SK-N-SH (cell line): Measurements from ENCODE around the gene EEF1G. TPM values are rescaled to one million over a fixed set of nuclear protein-coding genes. Genes with fewer than 3 reads are reported as not detected.

ENCODE experiments used
- CTCF ChIA-PET: fragments of 300-600, 350-600 bp; formaldehyde crosslinking; extraction: SDS; loops from one replicate; lab custom pipeline; 2021; lab: Yijun Ruan, JAX
- POLR2A ChIA-PET: fragments of 350-600 bp; sonication (Branson Sonifier 250); formaldehyde crosslinking; extraction: SDS; loops from one replicate; lab custom pipeline; 2020; ENCODE audit warnings: antibody characterized with exemption, inconsistent platforms; lab: Yijun Ruan, JAX
- DNase-seq: peaks from one replicate; pipeline ENCODE4 v3.0.0; 2012
- H2AFZ ChIP-seq: fragments of 200-600 bp; sonication (generic); 2 replicates; pipeline ENCODE4 v1.8.1; 2016; ENCODE audit warnings: antibody characterized with exemption, mild to moderate bottlenecking, low read depth
- H3F3A ChIP-seq: fragments of 200-600 bp; sonication (generic); replicated peaks from 2 replicates; pipeline ENCODE3; 2016; ENCODE audit warnings: antibody characterized with exemption, mild to moderate bottlenecking; ENCODE audit not compliant: insufficient read depth
- H3K27ac ChIP-seq, 2 experiments: fragments of 200-500 bp in 1 of 2; fragments of 200-600 bp in 1 of 2; sonication (Bioruptor generic) in 1 of 2; sonication (generic), shearing (Covaris generic) in 1 of 2; 2 replicates each; pipeline versions ENCODE4 v1.5.1 to v1.6.1; 2014 to 2016; ENCODE audit warnings: low read depth in 2 of 2, inconsistent platforms in 1 of 2, low read length in 1 of 2, mild to moderate bottlenecking in 1 of 2, mixed read lengths in 1 of 2
- H3K27me3 ChIP-seq: fragments of 200-600 bp; sonication (generic), shearing (Covaris generic); 2 replicates; pipeline ENCODE4 v1.6.1; 2016; ENCODE audit warnings: mixed run types; ENCODE audit not compliant: insufficient read depth
- H3K36me3 ChIP-seq, 2 experiments: fragments of 200-500 bp in 1 of 2; fragments of 200-600 bp in 1 of 2; sonication (Bioruptor generic) in 1 of 2; sonication (generic) in 1 of 2; replicated peaks in 1 of 2; 2 replicates each; pipeline versions ENCODE3 to v1.5.1; 2014 to 2016; ENCODE audit warnings: low read length in 1 of 2, mild to moderate bottlenecking in 1 of 2; ENCODE audit not compliant: insufficient read depth in 2 of 2, control insufficient read depth in 1 of 2
- H3K4me1 ChIP-seq, 2 experiments: fragments of 200-500 bp in 1 of 2; fragments of 200-600 bp in 1 of 2; sonication (Bioruptor generic) in 1 of 2; sonication (generic), shearing (Covaris generic) in 1 of 2; 2 replicates each; pipeline versions ENCODE4 v1.5.1 to v1.6.1; 2014 to 2016; ENCODE audit warnings: low read depth in 1 of 2, low read length in 1 of 2, mixed run types in 1 of 2; ENCODE audit not compliant: insufficient read depth in 2 of 2, control insufficient read depth in 1 of 2
- H3K4me2 ChIP-seq: fragments of 200-600 bp; sonication (generic), shearing (Covaris generic); 2 replicates; pipeline ENCODE4 v1.6.1; 2017; ENCODE audit warnings: mixed run types
- H3K4me3 ChIP-seq, 2 experiments: fragments of 200-500 bp in 1 of 2; fragments of 200-600 bp in 1 of 2; sonication (Bioruptor generic) in 1 of 2; sonication (generic), shearing (Covaris generic) in 1 of 2; 2 replicates each; pipeline versions ENCODE4 v1.5.1 to v1.8.1; 2014 to 2016; ENCODE audit warnings: low read depth in 2 of 2, inconsistent platforms in 1 of 2, low read length in 1 of 2, mild to moderate bottlenecking in 1 of 2, mixed read lengths in 1 of 2, moderate library complexity in 1 of 2
- H3K79me2 ChIP-seq: fragments of 200-600 bp; sonication (generic); 2 replicates; pipeline ENCODE4 v1.8.1; 2017; ENCODE audit warnings: mild to moderate bottlenecking; ENCODE audit not compliant: insufficient read depth
- H3K9ac ChIP-seq: fragments of 200-600 bp; sonication (generic); 2 replicates; pipeline ENCODE4 v1.6.1; 2017; ENCODE audit warnings: mixed run types
- H3K9me2 ChIP-seq: fragments of 200-600 bp; sonication (generic); 2 replicates; pipeline ENCODE4 v1.6.1; 2017; ENCODE audit warnings: mixed run types
- H3K9me3 ChIP-seq: fragments of 200-600 bp; sonication (generic); 2 replicates; pipeline ENCODE4 v1.6.1; 2017; ENCODE audit warnings: mixed run types, mild to moderate bottlenecking, moderate library complexity
- H4K20me1 ChIP-seq: fragments of 200-600 bp; sonication (generic); 2 replicates; pipeline ENCODE4 v1.6.1; 2017; ENCODE audit warnings: mild to moderate bottlenecking, mixed run types; ENCODE audit not compliant: insufficient read depth
- EP300 ChIP-seq, 2 experiments: IDR thresholded peaks; 2 replicates each; pipeline versions ENCODE4 v1.4.0 to v1.6.1; 2012; ENCODE audit warnings: borderline replicate concordance in 1 of 2, low read depth in 1 of 2, low read length in 1 of 2
- EZH2phosphoT487 ChIP-seq: fragments of 200-600 bp; sonication (generic); IDR thresholded peaks from 2 replicates; pipeline ENCODE4 v1.6.1; 2017; ENCODE audit warnings: low read depth, mixed run types, mild to moderate bottlenecking, antibody characterized with exemption, moderate library complexity, borderline replicate concordance
- FOXM1 ChIP-seq: IDR thresholded peaks from 2 replicates; pipeline ENCODE4 v1.4.0; 2012; ENCODE audit warnings: low read depth, mild to moderate bottlenecking
- GATA2 ChIP-seq: sonication (generic); formaldehyde crosslinking; IDR thresholded peaks from 2 replicates; pipeline ENCODE4 v1.5.0; 2020; ENCODE audit warnings: mild to moderate bottlenecking, missing genetic modification reagents
- IRF3 ChIP-seq: fragments of 150-350 bp; IDR thresholded peaks from 2 replicates; pipeline ENCODE4 v1.6.1; 2016; ENCODE audit warnings: mild to moderate bottlenecking, low read depth, low read length
- MEF2A ChIP-seq: IDR thresholded peaks from 2 replicates; pipeline ENCODE4 v1.4.0; 2012; ENCODE audit warnings: low read depth, borderline replicate concordance
- MXI1 ChIP-seq: IDR thresholded peaks from 2 replicates; pipeline ENCODE4 v1.6.1; 2012; ENCODE audit warnings: mild to moderate bottlenecking, low read depth, low read length, improper control_type of control experiment
- POLR2AphosphoS5 ChIP-seq: IDR thresholded peaks from 2 replicates; pipeline ENCODE4 v1.6.1; 2012; ENCODE audit warnings: low read depth, low read length
- RCOR1 ChIP-seq: fragments of 150-350 bp; IDR thresholded peaks from 2 replicates; pipeline ENCODE4 v1.6.1; 2017; ENCODE audit warnings: antibody characterized with exemption, low read length
- REST ChIP-seq: IDR thresholded peaks from 2 replicates; pipeline ENCODE4 v1.6.1; 2012; ENCODE audit warnings: mild to moderate bottlenecking, low read depth, low read length, moderate library complexity
- RXRA ChIP-seq: IDR thresholded peaks from 2 replicates; pipeline ENCODE4 v1.4.0; 2012; ENCODE audit warnings: low read depth, mild to moderate bottlenecking, borderline replicate concordance
- SIN3A ChIP-seq: IDR thresholded peaks from 2 replicates; pipeline ENCODE4 v1.6.1; 2012; ENCODE audit warnings: low read depth, mild to moderate bottlenecking, low read length, moderate library complexity, borderline replicate concordance
- SMC3 ChIP-seq: IDR thresholded peaks from 2 replicates; pipeline ENCODE4 v1.6.1; 2012; ENCODE audit warnings: low read depth, low read length, improper control_type of control experiment
- USF2 ChIP-seq: fragments of 150-350 bp; IDR thresholded peaks from 2 replicates; pipeline ENCODE4 v1.6.1; 2017; ENCODE audit warnings: antibody characterized with exemption, low read length, low read depth, borderline replicate concordance
- YY1 ChIP-seq: IDR thresholded peaks from 2 replicates; pipeline ENCODE4 v1.4.0; 2012; ENCODE audit warnings: low read depth, mild to moderate bottlenecking
- ZBTB33 ChIP-seq: IDR thresholded peaks from 2 replicates; pipeline ENCODE4 v1.4.0; 2012; ENCODE audit warnings: low read depth, borderline replicate concordance
- WGBS: methylation state at CpG from one replicate; pipeline ENCODE4 v1.1.6; 2017; ENCODE audit warnings: low lambda C conversion rate; 5-methylcytosine and 5-hydroxymethylcytosine counted together
- polyA plus RNA-seq, 3 experiments: library from polyadenylated mRNA; depleted of rRNA; stranded (reverse); fragments of >200 nt; gene quantifications; 2 replicates each; pipeline ENCODE4 v1.2.3, GENCODE V29; 2012
- TF ChIP-seq, protein P1 (sequence below): IDR thresholded peaks from 2 replicates; pipeline ENCODE4; 2012
- TF ChIP-seq, protein P2 (sequence below): fragments of 200-600 bp; sonication (generic); IDR thresholded peaks from 2 replicates; pipeline ENCODE4 v1.6.1; 2017; ENCODE audit warnings: antibody characterized with exemption, mild to moderate bottlenecking, moderate library complexity

EEF1G gene
- polyA plus RNA-seq, 1 of the 3 experiments (the other 2 are of a cell fraction), result 1,853 TPM

DNA sequence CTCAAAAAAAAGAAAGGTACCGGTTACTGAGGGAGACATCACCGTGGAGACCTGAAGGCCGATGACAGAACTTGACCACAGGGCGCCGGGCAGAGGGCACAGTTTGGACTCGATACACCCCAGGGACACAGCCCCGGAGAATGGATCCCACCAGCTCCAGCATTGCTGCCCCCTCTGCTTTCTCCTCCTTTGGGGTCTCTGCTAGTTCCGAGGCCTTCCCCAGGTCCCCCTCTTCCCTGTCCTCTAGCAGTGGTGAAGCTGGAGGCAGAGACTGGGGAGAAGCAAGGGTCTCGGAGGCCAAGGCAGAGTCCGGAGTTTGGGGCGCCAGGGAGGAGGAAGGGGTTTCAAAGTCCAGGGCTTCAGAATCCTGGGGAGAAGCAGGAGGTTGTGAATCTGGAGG, 4.8 kb upstream of the EEF1G start:
- ChIA-PET POLR2A (no interaction called here), CTCF (interaction anchor here (0.6 to 1.6 kb wide), 2 partner anchors 15 to 95 kb away, joined by 3 to 6 read pairs; no protein-coding TSS in a partner anchor)
- Histone ChIP-seq H3F3A (no peaks in the 10 kb centered on the region), H2AFZ (no peak overlapping the region), H3K9ac (no peak overlapping the region), H3K27me3 (no peaks in the 10 kb centered on the region), H3K79me2 (peaks cover 33% of the 10 kb centered on the region), H3K9me2 (no peaks in the 10 kb centered on the region), H3K9me3 (no peaks in the 10 kb centered on the region), H3K36me3 (peaks cover 27 to 43% of the 10 kb centered on the region in 2 experiments), H3K27ac (no peak overlapping the region), H4K20me1 (no peaks in the 10 kb centered on the region), H3K4me2 (no peak overlapping the region), H3K4me3 (no peak overlapping the region), H3K4me1 (peaks cover 8 to 10% of the 10 kb centered on the region in 2 experiments; a peak in 1 of 4 replicates)
- 99% methylated on average over 11 of the region's 11 CpGs for WGBS
- no peak for TF ChIP-seq REST
- TF ChIP-seq, protein P1, sequence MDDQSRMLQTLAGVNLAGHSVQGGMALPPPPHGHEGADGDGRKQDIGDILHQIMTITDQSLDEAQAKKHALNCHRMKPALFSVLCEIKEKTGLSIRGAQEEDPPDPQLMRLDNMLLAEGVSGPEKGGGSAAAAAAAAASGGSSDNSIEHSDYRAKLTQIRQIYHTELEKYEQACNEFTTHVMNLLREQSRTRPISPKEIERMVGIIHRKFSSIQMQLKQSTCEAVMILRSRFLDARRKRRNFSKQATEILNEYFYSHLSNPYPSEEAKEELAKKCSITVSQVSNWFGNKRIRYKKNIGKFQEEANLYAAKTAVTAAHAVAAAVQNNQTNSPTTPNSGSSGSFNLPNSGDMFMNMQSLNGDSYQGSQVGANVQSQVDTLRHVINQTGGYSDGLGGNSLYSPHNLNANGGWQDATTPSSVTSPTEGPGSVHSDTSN, result no peak
- no peak for TF ChIP-seq RXRA
- TF ChIP-seq MEF2A, result no peak
- no peak for TF ChIP-seq SMC3
- no peak for TF ChIP-seq MXI1
- TF ChIP-seq IRF3, result no peak
- no peak for TF ChIP-seq RCOR1
- no peak for TF ChIP-seq FOXM1
- TF ChIP-seq EZH2phosphoT487, result no peak
- TF ChIP-seq EP300 (IDR thresholded peaks at IDR 0.05; ENCODE audit: borderline replicate concordance in 1 of 2, low read depth in 1 of 2, low read length in 1 of 2), result no peak
- TF ChIP-seq GATA2 (CRISPR knock-in tag), result no peak
- no peak for TF ChIP-seq SIN3A
- TF ChIP-seq ZBTB33, result no peak
- no peak for TF ChIP-seq USF2
- TF ChIP-seq POLR2AphosphoS5, result no peak
- TF ChIP-seq, protein P2, sequence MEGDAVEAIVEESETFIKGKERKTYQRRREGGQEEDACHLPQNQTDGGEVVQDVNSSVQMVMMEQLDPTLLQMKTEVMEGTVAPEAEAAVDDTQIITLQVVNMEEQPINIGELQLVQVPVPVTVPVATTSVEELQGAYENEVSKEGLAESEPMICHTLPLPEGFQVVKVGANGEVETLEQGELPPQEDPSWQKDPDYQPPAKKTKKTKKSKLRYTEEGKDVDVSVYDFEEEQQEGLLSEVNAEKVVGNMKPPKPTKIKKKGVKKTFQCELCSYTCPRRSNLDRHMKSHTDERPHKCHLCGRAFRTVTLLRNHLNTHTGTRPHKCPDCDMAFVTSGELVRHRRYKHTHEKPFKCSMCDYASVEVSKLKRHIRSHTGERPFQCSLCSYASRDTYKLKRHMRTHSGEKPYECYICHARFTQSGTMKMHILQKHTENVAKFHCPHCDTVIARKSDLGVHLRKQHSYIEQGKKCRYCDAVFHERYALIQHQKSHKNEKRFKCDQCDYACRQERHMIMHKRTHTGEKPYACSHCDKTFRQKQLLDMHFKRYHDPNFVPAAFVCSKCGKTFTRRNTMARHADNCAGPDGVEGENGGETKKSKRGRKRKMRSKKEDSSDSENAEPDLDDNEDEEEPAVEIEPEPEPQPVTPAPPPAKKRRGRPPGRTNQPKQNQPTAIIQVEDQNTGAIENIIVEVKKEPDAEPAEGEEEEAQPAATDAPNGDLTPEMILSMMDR, result no peak
- TF ChIP-seq YY1, result no peak
- no peak for DNase-seq
